ENCODE results near the gene HOXC9. TPM values are rescaled to one million over a fixed set of nuclear protein-coding genes. Genes with fewer than 3 reads are reported as not detected.

HOXC9 gene
- polyA plus RNA-seq, 1 of the 3 experiments (the other 2 are of a cell fraction) = 1.9 TPM

DNA sequence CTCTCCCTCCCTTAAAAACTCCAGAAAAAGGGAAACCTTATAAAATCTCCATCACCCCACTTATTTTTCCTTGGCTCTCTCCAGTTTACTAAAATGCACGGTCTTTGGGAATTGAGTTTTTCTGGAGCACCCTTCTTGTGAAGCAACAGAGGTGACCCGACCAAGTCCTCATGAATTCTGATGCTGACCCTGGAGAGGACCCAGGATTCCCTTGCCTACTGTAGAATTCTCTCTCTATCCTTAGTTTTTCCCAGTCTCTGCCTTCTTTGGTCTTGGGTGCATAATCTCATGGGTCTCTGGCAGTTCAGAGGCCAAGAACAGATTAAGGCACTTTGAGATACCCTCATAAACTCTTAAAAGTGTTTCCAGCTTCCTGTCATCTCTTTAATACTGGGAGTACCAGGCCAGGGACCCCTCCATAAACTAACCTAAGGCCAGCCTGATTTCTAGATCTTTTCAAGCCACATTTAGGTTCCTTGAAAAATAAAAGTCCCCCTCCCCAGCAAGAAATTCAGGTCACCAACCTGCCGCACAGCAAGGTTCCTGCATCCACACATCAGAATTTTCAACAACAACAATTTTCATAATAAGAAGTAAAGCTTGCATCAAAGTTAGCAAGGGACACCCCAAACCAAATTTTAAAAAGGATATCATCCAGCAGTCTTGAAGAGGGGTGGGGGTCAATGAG, 48.6 kb downstream of the HOXC9 start:
- Histone ChIP-seq H3K9me2 (no peaks in the 10 kb centered on the region), H3K27me3 (ENCODE audit: insufficient read depth) (no peaks in the 10 kb centered on the region)

GRCh38 chr12:54049108-54049507, 49.1 kb downstream of the HOXC9 start:
- Histone ChIP-seq H3K27me3 (ENCODE audit: insufficient read depth) (no peaks in the 10 kb centered on the region), H3K4me1 (ENCODE audit: control insufficient read depth in 1 of 2, insufficient read depth in 2 of 2, low read depth in 1 of 2, low read length in 1 of 2) (peaks cover 9 to 11% of the 10 kb centered on the region in 2 experiments; a peak in 2 of 4 replicates), H3K9me2 (no peaks in the 10 kb centered on the region), H2AFZ (ENCODE audit: low read depth) (no peak overlapping the region), H3K4me3 (ENCODE audit: low read depth in 2 of 2, low read length in 1 of 2) (no peak overlapping the region), H3K9me3 (no peaks in the 10 kb centered on the region), H3K27ac (ENCODE audit: low read depth in 2 of 2, low read length in 1 of 2) (no peak overlapping the region), H3F3A (replicated peaks; ENCODE audit: insufficient read depth) (no peaks in the 10 kb centered on the region), H3K4me2 (no peak overlapping the region), H4K20me1 (ENCODE audit: insufficient read depth) (no peaks in the 10 kb centered on the region), H3K36me3 (replicated peaks in 1 of 2; ENCODE audit: control insufficient read depth in 1 of 2, insufficient read depth in 2 of 2, low read length in 1 of 2) (no peaks in the 10 kb centered on the region), H3K9ac (no peak overlapping the region), H3K79me2 (ENCODE audit: insufficient read depth) (peaks cover 4% of the 10 kb centered on the region; the same call in 1 of the 2 replicates)
- DNase-seq = no peak
- 86% methylated on average over 6 of the region's 6 CpGs for WGBS (ENCODE audit: low lambda C conversion rate)
- CTCF ChIA-PET = interaction anchor here (0.8 kb wide), 1 partner anchor 13 kb away, joined by 3 read pairs; no protein-coding TSS in a partner anchor
- POLR2A ChIA-PET = no interaction called here
- TF ChIP-seq, protein P1, sequence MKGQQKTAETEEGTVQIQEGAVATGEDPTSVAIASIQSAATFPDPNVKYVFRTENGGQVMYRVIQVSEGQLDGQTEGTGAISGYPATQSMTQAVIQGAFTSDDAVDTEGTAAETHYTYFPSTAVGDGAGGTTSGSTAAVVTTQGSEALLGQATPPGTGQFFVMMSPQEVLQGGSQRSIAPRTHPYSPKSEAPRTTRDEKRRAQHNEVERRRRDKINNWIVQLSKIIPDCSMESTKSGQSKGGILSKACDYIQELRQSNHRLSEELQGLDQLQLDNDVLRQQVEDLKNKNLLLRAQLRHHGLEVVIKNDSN (IDR thresholded peaks at IDR 0.05; ENCODE audit: borderline replicate concordance, low read depth) = no peak
- TF ChIP-seq MXI1 (IDR thresholded peaks at IDR 0.05; ENCODE audit: low read depth, low read length) (no peak), MEF2A (IDR thresholded peaks at IDR 0.05; ENCODE audit: borderline replicate concordance, low read depth) (no peak), EZH2phosphoT487 (IDR thresholded peaks at IDR 0.05; ENCODE audit: borderline replicate concordance, low read depth) (no peak), RXRA (IDR thresholded peaks at IDR 0.05; ENCODE audit: borderline replicate concordance, low read depth) (no peak)

More for the DNA sequence above, 48.6 kb downstream of the HOXC9 start:
- POLR2A ChIA-PET = no interaction called here
- no peak overlapping the region for H3K4me2 ChIP-seq
- CTCF ChIA-PET = interaction anchor here (0.8 kb wide), 1 partner anchor 12 kb away, joined by 3 read pairs; no protein-coding TSS in a partner anchor
- H3K36me3 ChIP-seq (replicated peaks in 1 of 2; ENCODE audit: control insufficient read depth in 1 of 2, insufficient read depth in 2 of 2, low read length in 1 of 2) = no peaks in the 10 kb centered on the region
- no peaks in the 10 kb centered on the region for H3F3A ChIP-seq (replicated peaks; ENCODE audit: insufficient read depth)
- H3K4me1 ChIP-seq (ENCODE audit: control insufficient read depth in 1 of 2, insufficient read depth in 2 of 2, low read depth in 1 of 2, low read length in 1 of 2) = peaks cover 9 to 11% of the 10 kb centered on the region in 2 experiments; a peak in 2 of 4 replicates
- no peaks in the 10 kb centered on the region for H4K20me1 ChIP-seq (ENCODE audit: insufficient read depth)
- H2AFZ ChIP-seq (ENCODE audit: low read depth) = no peak overlapping the region
- no peak overlapping the region for H3K9ac ChIP-seq
- H3K9me3 ChIP-seq = no peaks in the 10 kb centered on the region
- H3K27ac ChIP-seq (ENCODE audit: low read depth in 2 of 2, low read length in 1 of 2) = no peak overlapping the region
- H3K4me3 ChIP-seq (ENCODE audit: low read depth in 2 of 2, low read length in 1 of 2) = no peak overlapping the region
- H3K79me2 ChIP-seq (ENCODE audit: insufficient read depth) = no peaks in the 10 kb centered on the region
- no peak for DNase-seq
- TF ChIP-seq, protein P2, sequence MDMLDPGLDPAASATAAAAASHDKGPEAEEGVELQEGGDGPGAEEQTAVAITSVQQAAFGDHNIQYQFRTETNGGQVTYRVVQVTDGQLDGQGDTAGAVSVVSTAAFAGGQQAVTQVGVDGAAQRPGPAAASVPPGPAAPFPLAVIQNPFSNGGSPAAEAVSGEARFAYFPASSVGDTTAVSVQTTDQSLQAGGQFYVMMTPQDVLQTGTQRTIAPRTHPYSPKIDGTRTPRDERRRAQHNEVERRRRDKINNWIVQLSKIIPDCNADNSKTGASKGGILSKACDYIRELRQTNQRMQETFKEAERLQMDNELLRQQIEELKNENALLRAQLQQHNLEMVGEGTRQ (IDR thresholded peaks at IDR 0.05; ENCODE audit: borderline replicate concordance, low read depth, low read length) = no peak
- TF ChIP-seq SMC3 (IDR thresholded peaks at IDR 0.05; ENCODE audit: low read depth, low read length) = no peak
- TF ChIP-seq, protein P3, sequence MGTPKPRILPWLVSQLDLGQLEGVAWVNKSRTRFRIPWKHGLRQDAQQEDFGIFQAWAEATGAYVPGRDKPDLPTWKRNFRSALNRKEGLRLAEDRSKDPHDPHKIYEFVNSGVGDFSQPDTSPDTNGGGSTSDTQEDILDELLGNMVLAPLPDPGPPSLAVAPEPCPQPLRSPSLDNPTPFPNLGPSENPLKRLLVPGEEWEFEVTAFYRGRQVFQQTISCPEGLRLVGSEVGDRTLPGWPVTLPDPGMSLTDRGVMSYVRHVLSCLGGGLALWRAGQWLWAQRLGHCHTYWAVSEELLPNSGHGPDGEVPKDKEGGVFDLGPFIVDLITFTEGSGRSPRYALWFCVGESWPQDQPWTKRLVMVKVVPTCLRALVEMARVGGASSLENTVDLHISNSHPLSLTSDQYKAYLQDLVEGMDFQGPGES (IDR thresholded peaks at IDR 0.05; ENCODE audit: low read depth, low read length) = no peak
- no peak for TF ChIP-seq RXRA (IDR thresholded peaks at IDR 0.05; ENCODE audit: borderline replicate concordance, low read depth)
- no peak for TF ChIP-seq EP300 (IDR thresholded peaks at IDR 0.05; ENCODE audit: borderline replicate concordance in 1 of 2, low read depth in 1 of 2, low read length in 1 of 2)
- TF ChIP-seq, protein P1 (IDR thresholded peaks at IDR 0.05; ENCODE audit: borderline replicate concordance, low read depth) = no peak
- no peak for TF ChIP-seq RAD21 (IDR thresholded peaks at IDR 0.05; ENCODE audit: low read length)
- no peak for TF ChIP-seq TEAD4 (IDR thresholded peaks at IDR 0.05; ENCODE audit: borderline replicate concordance, insufficient read depth)
- no peak for TF ChIP-seq FOXM1 (IDR thresholded peaks at IDR 0.05; ENCODE audit: low read depth)
- 73% methylated on average over 3 of the region's 3 CpGs for WGBS (ENCODE audit: low lambda C conversion rate)

All from SK-N-SH (cell line).